Suppressor macrophage (primary cell): ENCODE measurements around the gene MARK3.

Experiments
- DNase-seq, 4 experiments: peaks; one replicate each; pipeline ENCODE4 v3.0.0-alpha.2; 2020 to 2022

The MARK3 gene

DNA sequence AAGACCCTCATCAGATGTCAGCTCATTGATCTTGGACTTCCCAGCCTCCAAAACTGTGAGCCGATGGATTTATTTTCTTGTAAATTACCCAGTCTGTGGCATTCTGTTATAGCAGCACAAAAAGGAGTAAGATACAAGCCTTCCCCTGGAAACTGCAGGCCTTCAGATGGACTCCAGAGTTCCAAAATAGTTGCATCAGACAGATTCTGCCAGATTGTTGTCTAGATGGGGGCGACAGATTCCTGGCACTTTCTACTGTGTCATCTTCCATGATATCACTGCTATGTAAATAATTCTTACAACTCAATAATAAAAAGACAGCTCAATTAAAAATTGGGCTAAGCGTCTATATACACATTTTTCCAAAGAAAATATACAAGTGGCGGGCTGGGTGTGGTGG lies 17.2 kb upstream of the MARK3 start:
- no peak for DNase-seq

DNA sequence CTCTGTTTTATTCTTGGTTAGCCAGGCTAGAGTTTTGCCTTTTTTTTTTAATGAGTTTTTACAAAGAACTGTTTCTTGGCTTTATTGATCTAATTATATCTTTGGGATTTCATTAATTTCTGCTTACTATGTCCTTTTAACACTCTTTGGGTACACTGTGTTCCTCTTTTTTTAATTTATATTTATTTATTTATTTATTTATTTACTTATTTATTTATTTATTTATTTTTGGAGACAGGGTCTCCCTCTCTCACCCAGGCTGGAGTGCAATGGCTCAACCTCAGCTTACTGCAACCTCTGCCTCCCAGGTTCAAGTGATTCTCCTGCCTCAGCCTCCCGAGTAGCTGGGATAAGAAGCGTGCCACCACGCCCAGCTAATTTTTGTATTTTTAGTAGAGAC lies 15.1 kb upstream of the MARK3 start:
- no peak for DNase-seq

DNA sequence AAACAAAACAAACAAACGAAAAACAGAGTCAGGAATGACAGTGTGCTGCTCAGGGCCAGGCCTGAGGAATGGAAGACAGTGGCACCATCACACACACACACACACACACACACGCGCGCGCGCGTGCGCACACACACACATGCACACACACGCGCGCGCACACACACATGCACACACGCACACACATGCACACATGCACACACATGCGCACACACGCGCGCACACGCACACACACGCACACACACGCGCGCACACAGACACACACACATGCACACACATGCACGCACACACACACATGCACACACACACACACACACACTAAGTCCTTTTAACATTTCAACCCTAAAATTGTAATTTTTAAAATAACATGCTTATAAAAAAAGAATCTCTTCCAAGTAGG lies 13.2 kb upstream of the MARK3 start:
- DNase-seq: no peak

- DNase-seq: peak; percentile 89 to 95 (median 91)
Observed at GRCh38 chr14:103372552-103373304, 12.5 kb upstream of the MARK3 start.

GRCh38 chr14:103374121-103374520 lies 11.1 kb upstream of the MARK3 start:
- no peak for DNase-seq

DNA sequence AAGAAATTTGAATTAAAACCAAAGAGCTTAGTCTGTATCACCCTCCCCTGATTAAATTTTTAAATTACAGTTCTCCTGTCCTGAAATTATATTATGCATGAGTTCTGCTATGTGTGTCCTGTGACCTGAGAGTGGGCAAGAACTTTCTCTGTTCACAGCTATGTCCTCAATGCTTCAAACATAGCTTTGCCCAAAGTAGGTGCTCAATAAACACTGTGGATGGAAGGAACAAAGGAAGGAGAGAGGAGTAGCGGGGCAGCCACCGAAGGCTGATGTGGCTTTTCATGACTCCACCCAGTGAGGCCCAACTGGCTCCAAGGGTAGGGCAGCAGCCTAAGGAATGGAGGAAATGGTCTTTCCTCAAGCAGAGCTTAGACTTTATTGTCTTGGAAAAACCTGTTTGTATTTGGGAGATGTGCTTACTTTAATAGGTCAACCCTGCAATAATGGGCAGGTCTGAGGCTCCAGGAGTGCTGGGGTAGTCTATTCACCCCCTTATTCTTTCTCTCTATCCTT lies 7.6 kb upstream of the MARK3 start:
- DNase-seq: no peak

DNA sequence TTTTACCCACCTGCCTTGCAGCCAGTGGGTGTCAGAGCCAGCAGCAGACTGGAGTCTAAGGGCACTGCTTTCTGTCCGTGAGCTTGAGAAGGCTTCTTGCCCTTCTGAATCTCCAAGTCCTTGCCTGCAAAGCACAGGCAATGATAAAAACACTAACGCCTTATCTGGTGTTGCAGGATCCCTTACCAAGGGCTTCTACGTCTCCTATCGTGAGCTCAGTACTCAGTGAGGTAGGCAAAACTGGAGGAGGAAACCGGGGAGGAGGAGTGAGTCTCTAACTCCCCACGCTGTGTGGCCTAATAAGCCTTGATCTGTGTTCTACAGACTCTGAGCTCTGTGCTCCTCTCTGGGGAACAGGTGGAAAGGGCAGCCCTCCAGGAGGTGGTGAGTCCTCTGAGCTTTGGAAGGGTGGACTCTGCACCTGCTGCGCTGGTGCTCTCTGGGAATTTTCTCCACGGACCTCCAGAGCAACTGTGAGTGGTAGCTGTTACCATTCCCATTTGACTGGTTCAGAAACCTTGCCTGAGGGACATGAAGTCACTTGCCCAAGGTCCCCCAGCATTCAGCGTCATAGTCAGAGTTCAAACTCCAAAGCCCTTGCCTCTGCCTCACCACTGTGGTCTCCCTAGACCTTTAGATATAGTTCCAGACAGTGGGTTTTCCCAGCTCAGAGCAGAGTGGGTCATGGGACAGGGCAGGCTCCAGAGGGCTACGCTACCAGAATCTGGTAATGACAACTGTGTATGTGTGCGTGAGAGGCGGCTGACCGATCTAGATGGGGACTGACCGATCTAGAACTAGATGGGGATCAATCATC lies 7.0 kb upstream of the MARK3 start:
- DNase-seq: peak in 1 of 4 experiments; percentile 18

DNA sequence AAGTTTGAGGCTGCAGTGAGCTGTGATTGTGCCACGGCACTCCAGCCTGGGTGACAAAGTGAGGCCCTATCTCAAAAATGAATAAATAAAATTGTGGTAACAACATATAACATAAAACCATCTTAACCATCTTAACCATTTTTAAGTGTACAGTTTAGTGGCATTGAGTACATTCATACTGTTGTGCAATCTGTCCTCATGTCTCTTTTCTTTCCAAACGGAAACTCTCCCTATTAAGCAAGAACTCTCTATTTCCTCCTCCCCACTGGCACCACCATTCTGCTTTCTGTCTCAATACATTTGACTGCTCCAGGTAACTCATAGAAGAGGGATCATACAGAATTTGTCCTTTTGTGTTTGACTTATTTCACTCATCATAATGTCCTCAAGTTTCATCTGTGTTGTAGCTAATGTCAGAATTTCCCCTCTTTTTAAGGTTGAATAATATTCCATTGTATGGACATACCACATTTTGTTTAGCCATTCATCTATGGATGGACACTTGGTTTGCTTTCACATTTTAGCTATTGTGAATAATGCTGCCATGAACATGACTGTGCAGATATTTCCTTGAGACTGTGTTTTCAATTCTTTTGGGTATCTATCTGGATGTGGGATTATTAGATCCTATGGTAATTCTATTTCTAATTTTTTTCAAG lies 4.4 kb upstream of the MARK3 start:
- DNase-seq: peak; percentile 31 to 80 (median 62)

DNA sequence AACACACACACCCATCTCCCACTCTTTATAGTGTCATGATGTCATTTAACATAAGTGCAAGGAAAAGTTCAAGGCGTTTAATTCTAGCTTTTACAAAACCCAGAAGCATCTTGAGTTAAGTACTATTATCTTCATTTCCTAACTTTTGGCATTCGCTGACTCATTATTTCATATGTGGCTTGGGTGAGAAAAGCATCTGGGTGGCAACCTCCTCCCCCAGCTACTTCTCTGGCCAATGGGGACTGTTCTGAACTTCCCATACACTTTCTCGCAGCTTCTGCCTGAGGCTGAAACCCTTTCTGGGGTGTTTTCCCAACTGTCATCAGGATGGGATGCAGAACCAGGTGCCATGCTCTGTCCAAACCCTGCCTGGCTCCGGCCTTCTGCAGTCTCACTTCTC lies 2.8 kb upstream of the MARK3 start:
- DNase-seq: peak; percentile 60 to 84 (median 80)

GRCh38 chr14:103384450-103385151 lies 614 bp upstream of the MARK3 start:
- DNase-seq: no peak

DNA sequence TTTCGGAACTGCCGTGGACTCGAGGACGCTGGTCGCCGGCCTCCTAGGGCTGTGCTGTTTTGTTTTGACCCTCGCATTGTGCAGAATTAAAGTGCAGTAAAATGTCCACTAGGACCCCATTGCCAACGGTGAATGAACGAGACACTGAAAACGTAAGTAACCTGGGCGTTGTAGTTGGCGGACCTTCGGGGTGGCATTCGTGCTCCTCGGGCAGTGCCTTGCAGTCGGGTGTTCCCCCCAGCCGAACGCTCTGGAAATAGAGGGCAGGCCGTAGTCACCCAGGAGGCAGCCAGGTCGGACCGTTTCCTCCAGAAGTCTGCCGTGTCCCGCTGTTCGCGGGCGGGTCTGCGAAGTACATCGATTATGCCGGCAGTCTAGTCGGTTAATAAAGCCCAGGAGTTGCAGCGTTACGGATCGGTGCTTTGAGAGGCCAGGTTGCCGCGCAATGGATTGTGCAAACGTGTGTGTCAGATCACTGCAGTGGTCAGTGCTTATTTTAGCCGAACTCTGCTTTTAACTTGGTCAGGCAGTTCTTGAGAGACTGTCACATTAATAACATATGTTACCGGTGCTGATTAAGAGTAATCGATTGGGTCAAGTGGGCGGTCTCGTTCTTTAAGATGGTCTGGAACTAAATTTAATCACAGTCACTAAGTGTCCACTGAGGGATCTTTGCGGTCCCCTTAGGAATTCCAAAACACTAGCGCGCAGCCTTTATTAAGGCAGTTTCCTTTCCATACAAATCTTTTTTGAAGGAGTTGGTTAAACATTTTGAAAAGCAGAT lies 906 bp downstream of the MARK3 start:
- DNase-seq: peak; percentile 25 to 60 (median 43)

- DNase-seq: peak; percentile 28 to 47 (median 38)
Observed at GRCh38 chr14:103386713-103387329, 1.6 kb downstream of the MARK3 start.

DNA sequence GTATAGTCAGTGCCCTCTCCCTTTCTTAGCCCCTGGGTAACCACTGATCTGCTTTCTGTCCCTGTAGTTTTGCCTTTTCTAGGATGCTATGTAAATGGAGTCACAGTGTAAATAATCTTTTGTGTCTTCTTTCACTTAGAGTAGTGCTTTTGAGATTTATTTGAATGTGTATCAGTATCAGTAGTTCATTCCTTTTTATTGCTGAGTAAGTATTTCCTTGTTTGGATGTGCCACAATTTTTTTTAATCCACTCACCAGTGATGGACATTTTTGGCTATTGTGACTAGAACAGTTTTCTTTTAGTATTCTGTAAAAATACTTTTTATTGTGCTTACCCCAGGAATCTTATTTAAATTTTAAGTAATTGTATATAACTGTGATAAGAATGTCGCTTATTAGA lies 3.4 kb downstream of the MARK3 start:
- no peak for DNase-seq

- DNase-seq: no peak
Observed at GRCh38 chr14:103390605-103391004, 5.4 kb downstream of the MARK3 start.

DNA sequence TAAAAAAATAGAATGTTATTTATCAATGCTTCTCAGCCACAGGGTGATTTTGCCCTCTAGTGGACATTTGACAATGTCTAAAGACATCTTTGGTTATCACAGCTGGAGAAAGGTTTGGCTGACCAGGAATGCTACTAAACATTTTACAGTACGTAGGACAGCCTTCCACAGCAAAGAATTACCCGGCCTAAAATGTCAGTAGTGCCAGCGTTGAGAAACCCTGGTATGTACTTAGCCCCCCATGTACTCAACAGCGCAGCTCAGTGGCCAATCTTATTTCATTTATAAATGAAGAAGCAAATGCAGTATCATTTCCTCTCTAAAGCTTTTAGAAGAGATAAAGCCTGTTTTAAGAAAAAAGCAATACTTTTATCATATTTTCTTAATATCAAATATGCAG lies 5.8 kb downstream of the MARK3 start:
- peak; percentile 67 to 81 (median 72) for DNase-seq

DNA sequence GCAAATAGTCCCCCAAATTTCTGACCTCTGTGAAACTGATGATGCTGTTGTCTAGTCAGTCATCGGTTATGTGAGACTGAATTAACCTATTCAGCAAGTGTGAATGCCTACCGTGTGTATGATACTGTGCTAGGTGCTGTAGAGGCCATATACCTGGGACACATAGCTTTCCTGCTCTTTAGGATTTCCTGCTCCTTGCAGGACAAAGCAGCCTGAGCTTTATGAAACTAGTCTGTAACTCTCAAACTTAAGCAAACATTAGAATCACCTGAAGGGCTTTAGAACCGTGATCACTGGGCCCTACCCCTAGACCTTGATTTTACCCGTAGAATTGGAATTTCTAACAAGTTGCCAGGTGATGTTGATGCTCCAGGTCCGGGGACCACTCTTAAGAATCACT lies 6.9 kb downstream of the MARK3 start:
- DNase-seq: no peak

DNA sequence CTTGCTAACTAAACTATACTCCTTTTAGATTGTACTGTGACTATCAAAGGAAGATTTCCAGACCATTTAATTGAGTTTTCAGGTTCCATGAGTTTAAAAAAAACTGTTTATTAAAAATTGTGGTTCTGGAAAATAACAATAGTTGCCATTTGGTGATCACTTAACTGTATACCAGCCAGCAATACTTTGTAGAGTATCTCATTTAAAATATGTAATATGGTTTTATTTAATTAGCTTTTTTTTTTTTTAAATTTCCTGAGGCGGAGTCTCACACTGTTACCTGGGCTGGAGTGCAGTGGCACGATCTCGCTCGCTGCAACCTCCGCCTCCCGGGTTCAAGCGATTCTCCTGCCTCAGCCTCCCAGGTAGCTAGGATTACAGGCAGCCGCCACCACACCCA lies 7.4 kb downstream of the MARK3 start:
- no peak for DNase-seq

DNA sequence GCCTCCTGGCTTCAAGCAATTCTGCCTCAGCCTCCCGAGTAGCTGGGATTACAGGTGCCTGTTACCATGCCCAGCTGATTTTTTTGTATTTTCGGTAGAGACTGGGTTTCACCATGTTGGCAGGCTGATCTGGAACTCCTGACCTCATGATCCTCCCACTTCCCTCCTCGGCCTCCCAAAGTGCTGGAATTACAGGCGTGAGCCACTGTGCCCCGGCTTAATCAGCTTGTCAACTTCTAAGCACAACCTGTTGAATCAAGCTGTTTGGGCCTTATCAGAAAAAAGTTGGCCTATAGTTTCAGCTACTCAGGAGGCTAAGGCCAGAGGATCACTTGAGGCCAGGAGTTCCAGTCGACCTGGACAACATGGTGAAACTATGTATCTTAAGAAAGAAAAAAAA lies 7.9 kb downstream of the MARK3 start:
- peak; percentile 13 to 65 (median 52) for DNase-seq

GRCh38 chr14:103393676-103394626 lies 8.7 kb downstream of the MARK3 start:
- DNase-seq: peak in 3 of 4 experiments; percentile 50 to 55 (median 50)

- peak in 2 of 4 experiments; percentile 13 to 28 for DNase-seq
Observed at GRCh38 chr14:103395244-103395643, 10.0 kb downstream of the MARK3 start.
